GM18868 (cell line): ENCODE measurements around the gene APOB.

Experiments used
- ATAC-seq: cut with Tn5 transposase; IDR thresholded peaks from one replicate; pipeline ENCODE4 v1.9.1; 2021; ENCODE audit warnings: mild to moderate bottlenecking, moderate library complexity; ENCODE audit not compliant: unreplicated experiment

APOB gene

DNA sequence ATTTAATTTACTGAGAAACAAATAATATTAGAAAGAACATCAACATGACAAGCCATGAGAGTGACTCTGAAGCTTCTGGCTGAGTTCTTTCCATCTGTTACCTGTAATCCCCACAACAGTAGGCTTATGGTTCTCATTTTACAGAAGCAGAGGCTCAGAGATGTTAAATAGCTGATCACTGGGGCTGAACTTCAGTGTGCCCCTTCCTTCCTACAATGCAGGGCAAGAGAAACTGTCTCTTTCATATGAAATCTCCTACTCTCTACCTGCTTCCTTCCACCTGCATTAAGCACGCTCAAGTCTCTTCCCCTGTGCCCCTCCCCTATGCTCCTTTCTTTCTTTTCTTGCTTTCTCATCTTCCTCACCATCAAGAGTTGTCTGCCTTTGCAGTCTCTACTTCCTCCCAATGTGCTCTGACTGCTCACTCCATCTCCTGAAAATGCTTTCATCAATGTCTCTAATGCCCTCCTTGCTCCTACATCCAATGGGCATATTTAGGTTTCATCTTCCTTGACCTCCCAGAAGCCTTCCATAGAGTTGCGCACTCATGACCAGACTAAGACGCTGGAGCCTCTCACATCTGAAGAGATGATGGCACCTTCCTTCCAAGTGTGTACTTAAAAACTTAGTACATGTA is 23.7 kb downstream of the APOB start:
- no peak for ATAC-seq

DNA sequence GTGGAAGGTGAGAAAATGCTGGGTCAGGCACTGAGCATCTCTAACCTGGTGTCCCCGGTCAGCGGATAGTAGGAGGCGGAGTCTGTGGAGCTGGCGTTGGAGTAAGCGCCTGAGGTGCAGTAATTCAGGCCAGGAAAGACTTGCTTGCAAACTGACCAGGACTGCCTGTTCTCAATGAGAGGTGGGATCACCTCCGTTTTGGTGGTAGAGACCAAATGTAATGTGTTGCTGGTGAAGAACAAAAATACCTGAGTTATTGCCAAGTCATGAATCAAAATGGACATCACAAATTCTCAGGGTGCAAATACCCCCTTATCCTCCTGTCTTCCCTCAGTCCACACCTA is 24.2 kb downstream of the APOB start:
- no peak for ATAC-seq

DNA sequence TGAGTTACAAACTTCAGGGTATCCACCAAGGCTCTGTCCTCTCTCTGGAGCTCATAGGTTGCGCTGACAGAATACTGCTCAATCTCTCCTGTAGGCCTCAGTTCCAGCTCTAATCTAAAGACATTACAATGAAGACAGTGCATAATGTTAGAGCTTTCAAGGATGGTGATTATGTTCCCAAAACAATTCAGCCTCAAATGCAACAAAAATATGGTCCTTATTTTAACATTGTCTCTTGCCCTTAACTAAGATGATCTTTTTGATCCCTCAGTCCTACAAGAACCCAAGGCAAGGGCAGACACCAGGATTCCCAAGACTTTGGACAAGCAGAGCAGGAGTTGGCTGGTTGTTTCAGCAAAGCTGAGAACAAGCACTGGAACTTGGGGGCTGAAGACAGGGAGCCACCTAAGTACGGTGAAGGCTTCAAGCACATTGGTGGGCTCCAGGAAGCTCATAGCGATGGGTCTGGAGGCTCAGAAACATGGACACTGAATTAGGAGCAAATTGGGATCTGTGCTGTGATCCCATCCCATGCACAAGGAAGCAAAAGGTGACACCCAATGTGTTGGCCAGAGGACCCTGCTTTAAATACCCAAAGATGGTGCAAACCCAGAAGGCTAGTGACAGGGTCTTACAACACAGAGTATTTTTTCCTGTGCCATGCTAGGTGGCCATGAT is 24.7 kb downstream of the APOB start:
- no peak for ATAC-seq

DNA sequence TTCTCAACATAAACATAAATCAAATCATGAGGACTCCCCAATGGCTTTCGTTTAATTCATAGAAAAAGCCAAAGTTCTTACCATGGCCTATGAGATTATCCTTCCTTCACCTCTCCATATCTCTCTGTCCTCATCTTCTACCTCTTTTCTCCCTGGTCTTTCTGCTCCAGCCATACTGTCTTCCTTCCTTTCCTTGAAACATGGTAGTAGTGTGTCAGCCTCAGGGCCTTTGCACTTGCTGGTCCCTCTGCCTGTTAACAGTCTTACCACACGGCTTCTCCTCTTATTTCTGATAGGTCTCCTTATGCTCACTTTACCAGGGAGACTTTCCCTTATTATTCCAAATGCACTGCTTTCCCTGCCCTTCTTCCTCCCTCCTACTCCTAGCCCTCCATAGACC is 25.6 kb downstream of the APOB start:
- ATAC-seq: no peak

DNA sequence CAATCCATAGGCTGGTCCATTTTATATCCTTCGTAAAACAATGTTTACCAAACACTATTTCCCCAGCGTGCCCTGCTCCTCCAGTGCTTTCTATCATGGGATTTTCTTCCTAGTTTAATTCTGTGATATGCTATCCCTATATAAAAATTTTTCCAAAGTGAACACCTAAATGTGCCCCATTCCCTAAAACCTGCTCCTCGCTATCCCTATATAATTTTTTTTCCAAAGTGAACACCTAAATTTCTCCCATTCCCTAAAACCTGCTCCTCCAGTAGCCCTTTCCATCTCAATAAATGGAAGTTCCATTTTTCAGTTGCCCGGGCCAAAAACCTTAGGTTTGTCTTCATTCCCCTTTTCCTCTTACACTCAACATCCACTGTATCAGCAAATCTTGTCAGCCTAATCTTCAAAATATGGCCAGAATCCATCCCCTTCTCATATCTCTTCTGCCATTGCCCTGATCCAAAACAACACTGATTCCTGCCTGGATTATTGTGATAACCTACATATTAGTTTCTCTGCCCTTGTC is 26.1 kb downstream of the APOB start:
- no peak for ATAC-seq

DNA sequence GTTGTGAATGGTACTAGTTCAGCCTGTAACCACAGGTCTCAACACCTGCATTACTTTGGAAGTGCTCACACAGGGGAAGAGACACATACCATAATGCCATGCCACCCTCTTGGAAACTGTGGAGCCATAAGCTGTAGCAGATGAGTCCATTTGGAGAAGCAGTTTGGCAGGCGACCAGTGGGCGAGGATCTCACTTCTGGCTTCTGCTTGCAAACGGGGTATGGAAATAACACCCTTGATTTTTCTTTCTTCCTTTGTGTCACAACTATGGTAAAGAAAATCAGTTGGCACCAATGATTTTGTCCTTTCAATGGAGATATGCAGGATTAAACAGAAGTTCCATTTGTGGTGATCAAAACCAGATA is 28.6 kb downstream of the APOB start:
- no peak for ATAC-seq

DNA sequence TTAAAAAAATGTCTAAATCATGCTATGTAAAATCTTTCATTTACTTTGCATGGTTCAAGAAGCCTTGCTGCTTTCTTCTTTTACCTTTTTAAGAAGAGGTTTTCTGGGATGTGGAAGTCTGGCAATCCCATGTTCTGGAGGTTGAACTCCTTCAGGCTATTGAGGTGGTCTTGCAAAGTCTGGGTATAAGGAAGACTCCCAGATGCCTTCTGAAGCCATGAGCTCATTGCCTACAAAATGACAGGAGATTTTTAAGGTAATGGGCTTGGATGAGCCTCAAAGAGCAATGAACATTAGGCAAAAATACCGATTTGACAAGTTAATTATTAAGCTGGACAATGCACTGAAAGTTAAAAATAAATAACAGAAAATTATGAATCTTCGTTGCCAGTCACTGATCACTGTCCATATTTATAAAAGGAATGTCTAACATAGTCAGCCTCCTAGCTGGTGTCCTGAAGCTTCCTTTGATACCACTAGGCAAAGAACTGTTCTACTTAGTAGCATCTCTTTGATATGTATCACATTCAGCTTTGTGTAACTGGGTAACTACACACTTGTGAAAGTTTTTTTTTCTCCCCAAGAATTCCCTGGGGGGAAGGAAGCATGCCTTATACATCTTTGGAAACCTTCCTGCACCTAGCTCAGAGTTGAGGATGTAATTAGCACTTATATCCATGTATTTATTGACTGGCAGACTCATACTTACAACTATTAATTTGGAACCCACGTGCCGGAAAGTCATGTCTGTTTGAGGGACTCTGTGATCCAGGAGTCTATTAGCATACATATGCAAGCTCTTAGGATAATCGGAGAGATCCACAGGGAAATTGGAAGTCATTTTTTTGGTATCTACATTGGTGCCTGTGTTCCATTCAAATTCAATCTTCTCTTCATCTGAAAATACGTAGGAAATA is 29.3 kb downstream of the APOB start:
- ATAC-seq: no peak

DNA sequence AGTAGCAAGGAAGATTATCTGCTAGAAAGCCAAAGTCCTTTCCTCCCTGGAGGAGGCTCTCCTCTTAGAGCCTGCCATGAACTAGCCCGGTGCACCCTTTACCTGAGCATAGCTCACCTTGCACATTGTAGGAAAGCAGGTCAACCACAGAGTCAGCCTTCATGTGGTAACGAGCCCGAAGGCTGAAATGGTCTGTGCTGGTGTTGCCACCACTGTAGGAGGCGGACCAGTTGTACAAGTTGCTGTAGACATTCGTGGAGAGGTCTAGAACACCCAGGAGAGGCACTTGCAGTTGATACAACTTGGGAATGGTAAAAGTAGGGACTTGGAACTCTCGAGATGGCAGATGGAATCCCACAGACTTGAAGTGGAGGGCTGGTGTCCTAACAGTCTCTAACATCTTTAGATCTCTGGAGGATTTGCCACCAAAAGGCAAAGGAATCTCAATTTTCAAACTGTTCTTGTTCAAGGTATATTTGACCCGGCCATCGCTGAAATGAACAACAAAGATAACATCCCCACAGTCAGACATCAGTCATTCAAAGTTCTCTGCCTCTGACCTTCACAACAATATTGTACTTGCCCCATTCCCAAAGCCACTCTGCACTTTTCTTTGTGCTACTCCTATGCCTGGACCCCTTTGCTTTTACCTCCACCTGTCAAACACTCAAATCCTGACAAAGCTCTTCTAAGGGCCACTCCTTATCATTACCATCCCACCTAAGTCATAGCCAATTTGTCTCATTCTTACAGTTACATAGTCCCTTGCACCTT is 30.6 kb downstream of the APOB start:
- no peak for ATAC-seq

DNA sequence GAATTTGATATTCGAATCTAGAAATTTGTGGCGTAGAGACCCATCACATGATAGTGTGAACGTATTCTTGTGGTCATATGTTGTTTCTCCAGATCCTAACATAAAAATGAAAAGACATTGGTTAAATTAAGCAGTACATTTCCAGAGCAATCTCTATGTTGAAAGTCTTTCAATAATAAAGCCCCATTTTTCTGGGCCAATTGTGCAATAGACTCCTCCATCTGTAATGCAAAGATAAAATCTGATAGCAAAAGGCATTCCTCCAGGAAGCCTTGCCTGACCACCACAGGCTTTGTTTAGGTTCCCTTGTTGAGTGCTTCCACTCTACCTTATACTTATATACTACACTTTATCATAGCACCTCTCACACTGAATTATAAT is 31.3 kb downstream of the APOB start:
- no peak for ATAC-seq

DNA sequence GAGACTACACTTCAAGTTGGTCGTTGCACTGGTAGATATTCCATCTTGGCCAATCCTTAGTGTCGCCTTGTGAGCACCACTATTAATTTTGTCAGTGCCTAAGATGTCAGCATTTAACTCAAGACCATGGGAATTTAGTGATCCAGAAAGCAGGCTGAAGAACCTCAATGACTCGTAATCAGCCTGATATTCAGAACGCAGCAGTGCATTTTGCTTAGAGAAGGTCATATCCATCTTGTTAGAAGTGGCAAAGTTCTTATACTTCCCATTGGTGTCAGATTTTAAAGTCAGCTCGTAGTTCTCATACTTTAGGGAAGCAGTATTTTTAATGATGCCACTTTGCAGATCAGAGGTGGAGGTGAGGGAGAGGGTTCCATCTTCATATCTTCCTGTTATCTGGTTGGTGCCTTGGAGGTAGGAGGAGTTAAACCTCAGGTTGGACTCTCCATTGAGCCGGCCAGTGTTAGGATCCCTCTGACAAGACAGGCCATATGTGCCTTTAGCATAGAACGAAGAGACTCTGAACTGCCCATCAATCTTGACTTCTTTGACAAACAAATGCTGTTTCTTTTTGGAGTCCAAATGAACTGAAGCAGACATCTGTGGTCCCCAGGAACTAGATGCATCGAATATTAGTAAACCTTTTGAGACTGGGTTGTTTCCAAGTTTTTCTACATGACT is 31.9 kb downstream of the APOB start:
- ATAC-seq: no peak

DNA sequence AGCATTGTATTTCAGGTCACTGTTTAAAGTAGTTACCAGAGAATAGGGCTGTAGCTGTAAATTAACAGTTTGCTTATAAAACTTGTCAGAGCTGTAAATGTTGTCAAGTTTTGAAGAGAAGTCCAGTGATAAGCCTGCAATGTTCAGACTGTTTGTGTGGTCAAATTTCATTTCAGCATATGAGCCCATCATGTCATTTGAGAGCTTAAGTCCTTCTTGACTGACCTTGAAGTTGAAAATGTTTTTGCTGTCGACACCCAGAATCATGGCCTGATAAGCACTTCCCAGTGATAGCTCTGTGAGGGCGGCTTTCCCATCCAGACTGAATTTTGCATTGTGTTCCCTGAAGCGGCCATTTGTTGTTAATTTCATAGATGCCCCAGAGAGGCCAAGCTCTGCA is 32.4 kb downstream of the APOB start:
- no peak for ATAC-seq

DNA sequence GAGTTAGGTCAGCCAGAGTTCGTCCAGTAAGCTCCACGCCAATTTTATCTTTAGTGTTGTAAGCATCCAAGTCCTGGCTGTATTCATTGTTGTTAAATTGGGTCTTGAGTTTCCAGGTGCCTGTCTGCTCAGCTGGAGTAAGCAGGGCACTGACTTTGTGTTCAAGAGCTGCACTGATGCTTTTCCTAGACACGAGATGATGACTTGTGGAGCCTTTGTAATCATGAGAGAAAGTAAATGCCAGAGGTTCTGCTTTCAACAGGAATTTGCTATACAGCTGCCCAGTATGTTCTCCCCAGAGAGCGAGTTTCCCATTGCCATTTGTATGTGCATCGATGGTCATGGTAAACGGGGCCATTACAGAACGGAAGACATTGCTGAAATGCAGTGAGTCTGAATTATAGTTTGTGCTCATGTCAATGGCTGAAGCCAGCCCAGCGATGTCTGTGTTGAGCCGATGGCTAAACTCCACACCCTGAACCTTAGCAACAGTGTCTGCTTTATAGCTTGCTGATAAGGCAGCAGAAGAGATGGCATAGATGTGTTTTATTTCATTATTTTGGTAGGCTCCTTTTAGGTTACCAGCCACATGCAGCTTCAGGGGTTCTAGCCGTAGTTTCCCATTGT is 32.9 kb downstream of the APOB start:
- ATAC-seq: no peak

DNA sequence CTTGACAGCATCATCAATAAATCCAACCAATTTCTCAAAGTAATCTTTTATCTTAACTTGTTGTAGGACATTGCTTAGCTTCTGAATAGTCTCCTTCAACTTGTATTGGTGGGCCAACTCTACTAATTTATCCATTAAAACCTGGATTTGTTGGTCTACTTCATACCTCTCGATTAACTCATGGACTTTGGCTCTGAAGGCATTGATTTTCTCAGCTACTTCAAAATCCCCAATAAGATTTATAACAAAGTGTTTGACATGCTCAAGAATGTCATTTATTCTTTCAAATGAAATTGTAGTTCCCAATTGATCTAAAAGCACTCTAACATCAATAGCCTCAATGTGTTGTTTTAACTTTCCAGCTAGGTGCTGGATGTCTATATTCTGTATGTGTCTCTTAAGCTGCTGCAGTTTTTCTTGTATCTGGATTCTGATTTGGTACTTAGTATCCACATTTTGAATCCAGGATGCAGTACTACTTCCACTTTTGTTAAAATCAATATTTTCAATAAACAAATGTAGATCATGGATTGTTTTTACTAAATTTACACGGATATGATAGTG is 34.1 kb downstream of the APOB start:
- ATAC-seq: no peak

DNA sequence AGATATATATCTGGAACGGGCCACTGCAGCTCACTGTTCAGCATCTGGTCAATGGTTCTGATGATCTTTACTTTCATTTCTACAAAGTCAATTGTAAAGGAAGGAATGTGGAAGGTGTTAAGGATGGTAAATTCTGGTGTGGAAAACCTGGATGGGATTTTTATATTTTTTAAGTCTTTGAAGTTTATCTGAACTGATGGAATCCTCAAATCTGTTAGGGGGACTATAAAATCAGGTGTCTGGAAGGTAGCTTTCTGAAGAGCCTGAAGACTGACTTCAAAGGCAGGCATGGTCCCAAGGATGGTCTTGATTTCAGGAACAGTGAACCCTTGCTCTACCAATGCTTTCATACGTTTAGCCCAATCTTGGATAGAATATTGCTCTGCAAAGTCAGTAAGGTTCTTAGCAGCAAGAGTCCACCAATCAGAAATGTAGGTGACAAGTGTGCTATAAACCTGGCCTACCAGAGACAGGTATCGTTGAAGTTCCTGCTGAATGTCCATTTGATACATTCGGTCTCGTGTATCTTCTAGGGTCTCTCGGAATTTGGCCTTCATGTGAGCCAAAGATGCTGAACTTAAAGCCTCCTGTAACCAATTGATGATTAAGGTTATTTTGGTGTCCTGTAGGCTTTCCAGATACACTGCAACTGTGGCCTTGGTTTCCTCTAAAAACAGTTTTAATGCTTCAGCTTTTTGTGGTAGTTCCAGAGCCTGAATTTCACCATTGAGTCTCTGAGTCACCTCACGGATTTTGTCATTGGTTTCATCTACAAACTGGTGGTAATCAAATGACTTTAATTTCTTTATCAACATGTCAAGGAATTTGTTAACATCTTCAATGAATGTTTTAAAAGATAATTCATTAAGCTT is 34.8 kb downstream of the APOB start:
- ATAC-seq: no peak

DNA sequence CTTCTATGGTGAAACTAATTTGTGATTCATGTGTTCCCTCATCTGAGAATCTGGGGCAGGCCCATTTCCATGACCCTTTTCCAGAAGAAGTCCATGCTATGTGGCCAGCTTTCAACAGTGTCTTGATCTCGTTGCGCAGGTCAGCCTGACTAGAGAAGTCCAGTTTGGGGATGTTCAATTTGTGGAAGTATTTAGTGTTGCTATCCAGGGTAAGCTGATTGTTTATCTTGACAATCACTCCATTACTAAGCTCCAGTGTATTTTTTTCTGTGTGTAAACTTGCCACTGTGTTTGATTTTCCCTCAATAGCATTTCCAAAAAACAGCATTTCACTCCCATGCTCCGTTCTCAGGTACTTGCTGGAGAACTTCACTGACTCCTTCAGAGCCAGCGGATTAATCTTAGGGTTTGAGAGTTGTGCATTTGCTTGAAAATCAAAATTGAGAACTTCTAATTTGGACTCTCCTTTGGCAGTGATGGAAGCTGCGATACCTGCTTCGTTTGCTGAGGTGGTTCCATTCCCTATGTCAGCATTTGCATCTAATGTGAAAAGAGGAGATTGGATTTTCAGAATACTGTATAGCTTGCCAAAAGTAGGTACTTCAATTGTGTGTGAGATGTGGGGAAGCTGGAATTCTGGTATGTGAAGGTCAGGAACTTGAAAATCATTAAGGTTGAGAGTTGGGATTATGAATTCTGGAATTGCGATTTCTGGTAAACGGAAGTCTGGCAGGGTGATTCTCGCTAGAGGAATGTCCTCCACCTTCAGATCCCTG is 35.7 kb downstream of the APOB start:
- ATAC-seq: no peak

DNA sequence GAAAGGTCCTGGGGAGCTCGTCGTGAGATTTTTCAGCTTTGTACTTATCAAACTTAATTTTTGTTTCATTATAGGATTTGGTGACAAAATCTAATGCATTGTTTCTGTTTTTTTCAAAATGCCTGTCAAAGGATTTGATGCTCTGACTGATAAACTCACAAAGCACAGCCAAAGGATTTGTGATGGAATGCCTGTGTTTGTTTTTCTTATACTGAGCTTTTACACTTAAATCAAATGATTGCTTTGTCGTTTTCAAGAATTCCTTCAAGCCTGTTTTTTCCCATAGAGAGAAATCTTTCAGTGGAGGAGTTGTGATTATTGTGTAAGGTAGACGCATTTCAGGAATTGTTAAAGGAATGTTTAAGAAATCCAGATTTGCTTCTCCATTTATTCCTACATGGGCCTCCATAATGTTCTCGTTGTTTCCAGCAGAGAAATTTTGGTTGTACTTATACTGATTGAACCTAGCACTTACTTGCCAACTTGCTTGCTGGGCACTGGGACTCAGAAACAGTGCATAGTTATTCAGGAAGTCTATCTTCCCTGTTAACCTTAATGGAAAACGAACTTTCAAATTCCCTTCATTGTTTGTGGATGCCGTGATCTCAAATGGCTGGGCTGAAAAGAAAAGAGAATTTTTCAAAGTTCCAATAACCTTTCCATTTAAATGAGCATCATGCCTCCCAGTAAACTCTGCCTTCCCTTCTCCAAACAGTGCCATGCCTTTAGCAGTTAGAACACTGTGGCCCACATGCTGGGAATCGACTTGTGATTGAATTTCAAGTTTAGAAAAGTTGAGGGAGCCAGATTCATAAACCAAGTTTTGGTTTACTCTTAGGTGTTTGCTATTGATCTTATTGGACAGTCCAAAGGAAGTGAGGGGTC is 36.5 kb downstream of the APOB start:
- ATAC-seq: no peak
